Globus pallidus (tissue), 1 donor: ENCODE data around the gene TCP10L.
A peak's percentile ranks its signal among the peaks of the same experiment; 100 is the strongest.
"Not testable (repeated sequence)": the region's sequence is repeated elsewhere in the genome, so short reads cannot be mapped to it uniquely, and the experiment has no call there.

Source experiments
- DNase-seq: peaks from one replicate; pipeline ENCODE4 v3.0.0-alpha.2; 2015; ENCODE audit warnings: low spot score

TCP10L gene

GRCh38 chr21:32585042-32585710 lies at the start of gene TCP10L:
Gene TCP10L, minus strand, starts transcription at chr21:32585523. Its CDS starts 1,219 bp downstream, at chr21:32584304.
- no peak for DNase-seq

DNA sequence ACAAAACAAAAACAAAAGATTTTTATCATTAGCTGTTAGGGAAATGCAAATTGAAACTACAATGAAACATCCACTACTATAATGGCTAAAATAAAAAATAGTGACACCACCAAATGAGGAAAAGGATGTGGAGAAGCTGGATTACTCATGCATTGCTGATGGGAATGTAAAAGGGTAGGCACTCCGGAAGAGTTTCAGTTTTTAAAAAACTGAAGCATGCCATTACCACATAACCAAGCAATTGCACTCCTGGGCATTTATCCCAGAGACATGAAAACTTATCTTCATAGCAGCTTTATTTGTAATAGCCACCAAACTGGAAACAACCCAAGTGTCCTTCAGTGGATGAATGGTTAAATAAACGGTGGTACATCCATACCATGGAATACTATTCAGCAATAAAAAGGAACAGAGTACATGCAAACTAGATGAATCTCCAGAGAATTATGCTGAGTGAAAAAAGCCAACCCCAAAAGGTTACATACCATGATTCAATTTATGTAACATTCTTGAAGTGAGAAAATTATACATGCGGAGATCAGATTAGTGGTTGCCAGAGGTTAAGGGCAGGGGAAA lies 41.4 kb upstream of the TCP10L start:
- DNase-seq = no peak

GRCh38 chr21:32618218-32618617 lies 32.9 kb upstream of the TCP10L start:
- not testable (repeated sequence) for DNase-seq

DNA sequence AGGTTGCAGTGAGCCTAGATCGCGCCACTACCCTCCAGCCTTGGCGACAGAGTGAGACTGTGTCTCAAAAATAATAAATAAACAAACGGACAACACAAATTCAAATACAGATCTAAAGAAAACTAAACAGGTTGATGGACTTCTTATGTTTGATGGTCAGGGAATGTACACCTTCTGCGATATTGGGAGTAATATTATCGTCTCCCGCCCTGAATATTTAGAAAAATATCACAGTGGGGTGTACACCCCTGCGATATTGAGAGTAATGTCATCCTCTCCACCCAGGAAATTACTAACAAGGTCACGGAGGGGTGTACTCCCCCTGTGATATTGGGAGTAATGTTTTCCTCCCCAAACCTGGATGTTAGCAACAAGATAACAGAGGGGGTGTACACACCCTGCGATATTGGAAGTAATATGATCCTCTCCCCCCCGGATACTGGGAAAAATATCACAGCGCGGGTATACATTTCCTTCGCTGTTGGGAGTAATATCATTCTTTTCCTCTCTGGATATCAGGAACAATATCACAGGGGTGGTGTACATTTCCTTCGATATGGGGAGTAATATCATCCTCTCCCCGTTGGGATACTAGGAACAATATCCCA lies 28.2 kb upstream of the TCP10L start:
- no peak for DNase-seq

DNA sequence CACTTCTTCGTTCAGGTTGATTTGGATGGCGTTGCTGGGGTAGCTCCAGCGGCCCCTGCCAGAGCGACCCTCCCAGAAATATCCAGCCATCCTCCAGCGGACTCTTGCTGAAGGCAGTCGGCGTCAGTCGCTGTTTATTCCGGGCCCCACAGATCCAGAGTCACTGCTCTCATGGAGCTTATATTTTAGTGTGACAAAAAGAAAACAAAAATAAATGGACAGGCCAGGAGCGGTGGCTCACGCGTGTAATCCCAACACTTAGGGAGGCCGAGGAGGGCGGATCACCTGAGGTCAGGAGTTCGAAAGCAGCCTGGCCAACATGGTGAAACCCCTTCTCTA lies 27.6 kb upstream of the TCP10L start:
- DNase-seq = no peak

- DNase-seq = peak; percentile 92
These were observed 27.0 kb upstream of the TCP10L start, which contains the start of gene CFAP298 for GRCh38 chr21:32612075-32612998. Gene CFAP298, minus strand, starts transcription at chr21:32612377. Its CDS starts 134 bp downstream, at chr21:32612243.

- DNase-seq = peak; percentile 6
These were observed 26.2 kb upstream of the TCP10L start for GRCh38 chr21:32611471-32611997.

DNA sequence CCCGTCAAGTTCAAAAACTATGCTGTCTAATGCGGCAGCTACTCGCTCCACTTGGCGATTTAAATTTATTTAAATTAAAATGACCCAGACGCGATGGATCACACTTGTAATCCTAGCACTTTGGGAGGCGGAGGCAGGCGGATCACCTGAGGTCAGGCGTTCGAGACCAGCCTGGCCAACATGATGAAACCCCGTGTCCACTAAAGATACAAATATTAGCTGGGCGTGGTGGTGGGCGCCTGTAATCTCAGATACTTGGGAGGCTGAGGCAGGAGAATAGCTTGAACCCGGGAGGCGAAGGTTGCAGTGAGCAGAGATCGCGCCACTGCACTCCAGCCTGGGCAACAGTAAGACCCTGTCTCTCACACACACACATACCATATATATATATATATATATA lies 25.6 kb upstream of the TCP10L start:
- DNase-seq = not testable (repeated sequence)

GRCh38 chr21:32608851-32609250 lies 23.5 kb upstream of the TCP10L start:
- no peak for DNase-seq

DNA sequence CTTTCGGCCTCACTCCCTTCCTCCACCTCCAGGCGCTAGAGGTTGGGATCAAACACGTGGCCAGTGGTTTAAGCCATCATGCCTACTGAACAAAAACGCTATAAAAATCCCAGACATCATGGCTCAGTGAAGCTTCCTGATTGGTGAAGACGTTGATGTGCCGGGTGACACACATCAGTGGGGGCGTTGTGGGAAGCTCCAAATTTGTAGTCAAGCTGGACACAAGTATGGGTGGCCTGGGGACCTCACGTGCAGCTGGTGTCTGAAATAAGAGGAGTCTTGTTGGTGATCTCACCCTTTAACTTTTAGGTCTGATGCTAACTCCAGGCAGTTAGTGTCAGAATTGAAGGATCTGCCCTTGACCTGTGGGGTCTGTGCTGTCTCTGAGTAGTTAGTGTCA lies 20.1 kb upstream of the TCP10L start:
- no peak for DNase-seq

DNA sequence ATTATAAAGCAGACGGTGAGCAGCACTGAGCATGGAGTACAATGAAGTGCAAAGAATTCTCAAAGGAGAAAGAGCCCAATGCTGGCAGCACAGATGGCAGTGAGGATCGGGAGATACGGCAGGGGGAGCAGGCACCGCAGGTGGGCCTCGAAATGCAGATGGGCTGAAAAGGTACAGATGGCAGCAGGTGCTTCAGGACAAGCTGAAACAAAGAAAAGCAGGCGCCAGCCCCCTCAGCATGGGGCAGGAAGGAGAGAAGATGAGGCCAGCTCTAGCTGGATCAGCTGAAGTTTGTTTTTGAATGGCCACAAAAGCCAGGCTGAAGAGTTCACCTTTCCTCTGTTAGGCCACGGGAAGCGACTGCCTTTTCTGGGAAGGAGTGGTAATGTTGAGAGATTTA lies 19.1 kb upstream of the TCP10L start:
- DNase-seq = no peak

- DNase-seq = no peak
These were observed 17.8 kb upstream of the TCP10L start for GRCh38 chr21:32603131-32603530.

GRCh38 chr21:32602099-32602498 lies 16.8 kb upstream of the TCP10L start:
- no peak for DNase-seq

GRCh38 chr21:32599526-32599925 lies 14.2 kb upstream of the TCP10L start:
- no peak for DNase-seq

GRCh38 chr21:32599091-32599490 lies 13.8 kb upstream of the TCP10L start:
- no peak for DNase-seq

- no peak for DNase-seq
These were observed 11.9 kb upstream of the TCP10L start for GRCh38 chr21:32597205-32597604.

DNA sequence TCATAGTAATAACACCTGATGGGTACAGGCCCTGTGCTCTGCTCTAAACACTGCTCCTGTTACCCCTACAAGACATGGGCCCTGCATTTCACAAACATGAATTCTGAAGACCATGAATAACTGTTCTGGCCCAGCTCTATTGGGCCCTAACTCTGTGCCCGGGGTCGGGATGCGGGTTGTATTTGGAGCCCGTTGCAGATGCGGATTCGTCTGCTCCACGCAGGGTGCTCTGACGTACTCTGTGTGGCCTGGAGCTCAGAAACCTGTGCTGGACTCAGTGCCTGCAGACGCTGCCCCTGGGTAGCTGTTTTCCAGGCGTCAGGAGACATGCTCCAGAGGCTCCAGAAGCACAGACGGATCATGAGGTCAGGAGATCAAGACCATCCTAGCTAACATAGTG lies 10.1 kb upstream of the TCP10L start:
- DNase-seq = no peak

- DNase-seq = no peak
These were observed 8.4 kb upstream of the TCP10L start for GRCh38 chr21:32593690-32594089.

GRCh38 chr21:32592929-32593502 lies 7.7 kb upstream of the TCP10L start:
- DNase-seq = no peak

GRCh38 chr21:32590130-32590529 lies 4.8 kb upstream of the TCP10L start:
- no peak for DNase-seq

DNA sequence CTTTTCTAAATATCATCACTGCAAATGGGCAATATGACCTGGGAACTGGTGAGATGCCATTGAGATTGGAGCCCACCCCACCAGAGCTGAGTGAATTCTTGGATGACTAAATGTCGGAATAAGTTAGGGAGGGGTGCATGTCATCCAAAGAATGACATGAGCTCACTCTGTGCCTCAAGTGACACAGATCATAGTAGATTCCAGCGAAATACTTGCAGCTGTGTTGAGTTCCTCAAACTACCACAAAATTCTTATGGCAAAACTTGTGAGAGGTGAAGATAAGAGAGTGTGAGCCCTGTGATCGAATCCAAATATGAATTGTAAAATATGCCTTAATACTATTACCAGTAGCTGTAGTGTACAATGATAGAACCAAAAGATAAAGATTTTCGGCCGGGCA lies 2.3 kb upstream of the TCP10L start:
- no peak for DNase-seq

GRCh38 chr21:32587120-32587519 lies 1.8 kb upstream of the TCP10L start:
- no peak for DNase-seq
